Measurements from ENCODE around the gene RNF220. TPM values are rescaled to one million over a fixed set of nuclear protein-coding genes. Genes with fewer than 3 reads are reported as not detected.

RNF220 gene
- total and polyA plus RNA-seq, 9 of the 15 experiments (the other 6 are each of a cell fraction or from before 2014, with no cell fraction given), result 5.1 to 117 (median 66.9) TPM

DNA sequence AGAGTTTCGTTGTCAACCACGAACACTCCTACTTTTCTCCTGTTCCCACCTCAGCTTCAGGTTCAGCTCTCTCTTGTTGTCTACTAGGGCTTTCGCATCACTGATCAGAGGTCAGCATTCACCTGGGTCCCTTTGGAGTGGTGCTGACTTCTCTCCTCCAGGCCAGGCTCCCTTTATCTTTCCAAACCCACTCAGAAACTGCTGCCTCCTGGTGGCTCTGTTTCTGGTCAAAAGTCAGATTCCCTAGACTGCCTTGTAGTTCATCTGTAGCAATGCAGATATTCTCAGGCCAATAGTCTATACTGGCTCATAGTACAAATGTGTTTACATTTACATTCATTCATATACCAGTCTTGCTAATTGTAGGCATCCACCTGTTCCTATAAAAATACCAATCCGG lies 43.6 kb upstream of the RNF220 start (continued):
- TF ChIP-seq, protein P1, sequence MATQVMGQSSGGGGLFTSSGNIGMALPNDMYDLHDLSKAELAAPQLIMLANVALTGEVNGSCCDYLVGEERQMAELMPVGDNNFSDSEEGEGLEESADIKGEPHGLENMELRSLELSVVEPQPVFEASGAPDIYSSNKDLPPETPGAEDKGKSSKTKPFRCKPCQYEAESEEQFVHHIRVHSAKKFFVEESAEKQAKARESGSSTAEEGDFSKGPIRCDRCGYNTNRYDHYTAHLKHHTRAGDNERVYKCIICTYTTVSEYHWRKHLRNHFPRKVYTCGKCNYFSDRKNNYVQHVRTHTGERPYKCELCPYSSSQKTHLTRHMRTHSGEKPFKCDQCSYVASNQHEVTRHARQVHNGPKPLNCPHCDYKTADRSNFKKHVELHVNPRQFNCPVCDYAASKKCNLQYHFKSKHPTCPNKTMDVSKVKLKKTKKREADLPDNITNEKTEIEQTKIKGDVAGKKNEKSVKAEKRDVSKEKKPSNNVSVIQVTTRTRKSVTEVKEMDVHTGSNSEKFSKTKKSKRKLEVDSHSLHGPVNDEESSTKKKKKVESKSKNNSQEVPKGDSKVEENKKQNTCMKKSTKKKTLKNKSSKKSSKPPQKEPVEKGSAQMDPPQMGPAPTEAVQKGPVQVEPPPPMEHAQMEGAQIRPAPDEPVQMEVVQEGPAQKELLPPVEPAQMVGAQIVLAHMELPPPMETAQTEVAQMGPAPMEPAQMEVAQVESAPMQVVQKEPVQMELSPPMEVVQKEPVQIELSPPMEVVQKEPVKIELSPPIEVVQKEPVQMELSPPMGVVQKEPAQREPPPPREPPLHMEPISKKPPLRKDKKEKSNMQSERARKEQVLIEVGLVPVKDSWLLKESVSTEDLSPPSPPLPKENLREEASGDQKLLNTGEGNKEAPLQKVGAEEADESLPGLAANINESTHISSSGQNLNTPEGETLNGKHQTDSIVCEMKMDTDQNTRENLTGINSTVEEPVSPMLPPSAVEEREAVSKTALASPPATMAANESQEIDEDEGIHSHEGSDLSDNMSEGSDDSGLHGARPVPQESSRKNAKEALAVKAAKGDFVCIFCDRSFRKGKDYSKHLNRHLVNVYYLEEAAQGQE (IDR thresholded peaks at IDR 0.05; ENCODE audit: borderline replicate concordance), result 0 out of 2 replicates have a peak, but pooled peaks have one; percentile 22
- TF ChIP-seq, protein P1 (CRISPR knock-in tag; IDR thresholded peaks at IDR 0.05; ENCODE audit: low read depth), result no peak
- TF ChIP-seq SMC3 (conservative IDR thresholded peaks at IDR 0.05; ENCODE audit: insufficient read depth, low read depth, low read length) (0 out of 2 replicates have a peak, but pooled peaks have one; percentile 13), CTBP1 (IDR thresholded peaks at IDR 0.05; ENCODE audit: borderline replicate concordance) (0 out of 2 replicates have a peak, but pooled peaks have one; percentile 18), TSC22D4 (tag; IDR thresholded peaks at IDR 0.05) (no peak), MIER1 (IDR thresholded peaks at IDR 0.05; ENCODE audit: low read depth) (no peak), ZNF695 (CRISPR knock-in tag; IDR thresholded peaks at IDR 0.05) (no peak), ZNF316 (IDR thresholded peaks at IDR 0.05) (no peak), MYBL2 (IDR thresholded peaks at IDR 0.05; ENCODE audit: low read depth) (no peak), MYBL2 (CRISPR knock-in tag; IDR thresholded peaks at IDR 0.05; ENCODE audit: borderline replicate concordance) (no peak), NCOA2 (IDR thresholded peaks at IDR 0.05; ENCODE audit: partially characterized antibody in 2 of 2) (no peak), ZFP1 (CRISPR knock-in tag; IDR thresholded peaks at IDR 0.05) (no peak), SAP30 (IDR thresholded peaks at IDR 0.05; ENCODE audit: borderline replicate concordance, insufficient read depth, low read depth, low read length, poor library complexity, severe bottlenecking) (no peak), HDAC2 (IDR thresholded peaks at IDR 0.05) (no peak), ZNF174 (CRISPR knock-in tag; IDR thresholded peaks at IDR 0.05) (no peak), TARDBP (IDR thresholded peaks at IDR 0.05) (no peak), BACH1 (tag; IDR thresholded peaks at IDR 0.05) (no peak), NRF1 (conservative IDR thresholded peaks at IDR 0.05 in 1 of 2, IDR thresholded peaks at IDR 0.05 in 1 of 2) (no peak)
- TF ChIP-seq, protein P2, sequence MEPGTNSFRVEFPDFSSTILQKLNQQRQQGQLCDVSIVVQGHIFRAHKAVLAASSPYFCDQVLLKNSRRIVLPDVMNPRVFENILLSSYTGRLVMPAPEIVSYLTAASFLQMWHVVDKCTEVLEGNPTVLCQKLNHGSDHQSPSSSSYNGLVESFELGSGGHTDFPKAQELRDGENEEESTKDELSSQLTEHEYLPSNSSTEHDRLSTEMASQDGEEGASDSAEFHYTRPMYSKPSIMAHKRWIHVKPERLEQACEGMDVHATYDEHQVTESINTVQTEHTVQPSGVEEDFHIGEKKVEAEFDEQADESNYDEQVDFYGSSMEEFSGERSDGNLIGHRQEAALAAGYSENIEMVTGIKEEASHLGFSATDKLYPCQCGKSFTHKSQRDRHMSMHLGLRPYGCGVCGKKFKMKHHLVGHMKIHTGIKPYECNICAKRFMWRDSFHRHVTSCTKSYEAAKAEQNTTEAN (CRISPR knock-in tag; IDR thresholded peaks at IDR 0.05), result no peak
- TF ChIP-seq, protein P3, sequence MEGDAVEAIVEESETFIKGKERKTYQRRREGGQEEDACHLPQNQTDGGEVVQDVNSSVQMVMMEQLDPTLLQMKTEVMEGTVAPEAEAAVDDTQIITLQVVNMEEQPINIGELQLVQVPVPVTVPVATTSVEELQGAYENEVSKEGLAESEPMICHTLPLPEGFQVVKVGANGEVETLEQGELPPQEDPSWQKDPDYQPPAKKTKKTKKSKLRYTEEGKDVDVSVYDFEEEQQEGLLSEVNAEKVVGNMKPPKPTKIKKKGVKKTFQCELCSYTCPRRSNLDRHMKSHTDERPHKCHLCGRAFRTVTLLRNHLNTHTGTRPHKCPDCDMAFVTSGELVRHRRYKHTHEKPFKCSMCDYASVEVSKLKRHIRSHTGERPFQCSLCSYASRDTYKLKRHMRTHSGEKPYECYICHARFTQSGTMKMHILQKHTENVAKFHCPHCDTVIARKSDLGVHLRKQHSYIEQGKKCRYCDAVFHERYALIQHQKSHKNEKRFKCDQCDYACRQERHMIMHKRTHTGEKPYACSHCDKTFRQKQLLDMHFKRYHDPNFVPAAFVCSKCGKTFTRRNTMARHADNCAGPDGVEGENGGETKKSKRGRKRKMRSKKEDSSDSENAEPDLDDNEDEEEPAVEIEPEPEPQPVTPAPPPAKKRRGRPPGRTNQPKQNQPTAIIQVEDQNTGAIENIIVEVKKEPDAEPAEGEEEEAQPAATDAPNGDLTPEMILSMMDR (IDR thresholded peaks at IDR 0.05 in 2 of 3, conservative IDR thresholded peaks at IDR 0.05 in 1 of 3; ENCODE audit: insufficient read depth in 2 of 3, low read depth in 1 of 3, low read length in 3 of 3), result peak; percentile 38 to 59 (median 46); a peak in 5 of 6 replicates

Data from K562 (cell line).